ENCODE data around the gene BARHL2.

DNA sequence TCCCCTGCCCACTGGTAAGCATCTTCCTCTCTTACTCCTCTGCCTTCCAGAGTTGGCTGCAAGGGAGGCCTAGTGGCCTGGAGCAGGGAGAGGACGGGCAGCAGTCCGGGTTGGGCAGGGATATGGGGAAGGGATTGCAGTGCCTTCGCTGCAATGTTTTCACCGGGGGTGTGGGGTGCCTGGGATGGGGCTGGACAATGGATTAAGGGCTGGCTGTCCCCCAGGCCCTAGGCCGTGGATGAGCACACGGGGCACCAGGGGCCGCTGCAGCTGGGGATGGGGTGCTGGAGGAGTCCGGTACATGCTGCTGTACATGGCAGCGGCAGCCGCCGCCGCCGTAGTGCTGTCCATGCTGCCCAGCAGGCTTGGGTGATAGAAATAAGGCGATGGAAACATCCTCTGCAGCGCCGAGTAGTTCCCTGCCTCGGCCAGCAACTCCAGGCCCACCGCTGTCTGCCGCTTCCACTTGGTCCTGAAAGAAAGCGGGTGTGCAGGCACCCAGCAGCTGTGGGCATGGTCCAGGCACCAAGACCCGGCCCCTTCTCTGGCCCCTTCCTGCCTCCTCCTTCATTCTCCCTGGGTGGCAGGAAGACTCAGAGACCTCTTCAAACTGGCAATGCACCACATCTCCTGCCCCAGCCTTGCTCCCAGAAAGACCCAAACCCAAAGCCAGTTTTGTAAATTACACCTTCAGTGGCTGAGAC, 4.8 kb downstream of the BARHL2 start:
- TF ChIP-seq CTCF (IDR thresholded peaks at IDR 0.05) (no peak), POLR2A (IDR thresholded peaks at IDR 0.05) (no peak)
